OCI-LY7 (cell line): Measurements from ENCODE around the gene UBE2Q1. TPM values are rescaled to one million over a fixed set of nuclear protein-coding genes. Genes with fewer than 3 reads are reported as not detected.

Experiments
- BruUV-seq: library from RNA; stranded (reverse); fragments of 400-500 nt; replicated peaks from 2 replicates; lab custom pipeline; 2021; lab: Mats Ljungman, UMichigan
- CTCF ChIA-PET: fragments of 300-600 bp; sonication (Branson Sonifier 250); formaldehyde crosslinking; loops from one replicate; lab custom pipeline; 2022; ENCODE audit warnings: antibody characterized with exemption; ENCODE audit not compliant: unreplicated experiment; lab: Charles Lee
- POLR2A ChIA-PET: fragments of 300-600 bp; sonication (Branson Sonifier 250); formaldehyde crosslinking; loops from one replicate; lab custom pipeline; 2022; ENCODE audit warnings: antibody characterized with exemption; lab: Charles Lee
- DNase-seq: peaks from one replicate; pipeline ENCODE4 v3.0.0-alpha.2; 2015; ENCODE audit warnings: low spot score
- H2AFZ ChIP-seq: fragments of 200-600 bp; sonication (generic), shearing (Covaris generic); 2 replicates; pipeline ENCODE4 v1.6.1; 2014; ENCODE audit warnings: mild to moderate bottlenecking, antibody characterized with exemption, low read length, moderate library complexity
- H3K27ac ChIP-seq: fragments of 200-600 bp; sonication (generic); 2 replicates; pipeline ENCODE4 v1.5.1; 2014; ENCODE audit warnings: mixed run types, low read depth, mild to moderate bottlenecking, moderate library complexity, low read length, inconsistent platforms; ENCODE audit not compliant: poor library complexity, severe bottlenecking
- H3K36me3 ChIP-seq: fragments of 200-600 bp; sonication (generic); 2 replicates; pipeline ENCODE4 v1.6.1; 2014; ENCODE audit warnings: mild to moderate bottlenecking, antibody characterized with exemption, low read length, moderate library complexity, mixed read lengths; ENCODE audit not compliant: insufficient read depth
- H3K4me1 ChIP-seq: fragments of 200-600 bp; sonication (generic); 2 replicates; pipeline ENCODE4 v1.5.1; 2014; ENCODE audit warnings: mild to moderate bottlenecking, low read length; ENCODE audit not compliant: insufficient read depth, poor library complexity, severe bottlenecking
- H3K4me2 ChIP-seq: fragments of 200-600 bp; sonication (generic); 2 replicates; pipeline ENCODE4 v1.6.1; 2014; ENCODE audit warnings: mild to moderate bottlenecking, low read length
- H3K4me3 ChIP-seq: fragments of 200-600 bp; sonication (generic); 2 replicates; pipeline ENCODE4 v1.5.1; 2014; ENCODE audit warnings: mild to moderate bottlenecking, low read depth, low read length; ENCODE audit not compliant: poor library complexity, severe bottlenecking
- H3K79me2 ChIP-seq: fragments of 200-600 bp; sonication (generic); 2 replicates; pipeline ENCODE4 v1.6.1; 2016; ENCODE audit warnings: low read depth, mild to moderate bottlenecking, low read length, moderate library complexity, mixed read lengths; ENCODE audit not compliant: insufficient read depth
- H3K9me2 ChIP-seq: fragments of 200-600 bp; sonication (generic); 2 replicates; pipeline ENCODE4 v1.6.1; 2016; ENCODE audit warnings: mild to moderate bottlenecking, low read length, mixed read lengths; ENCODE audit not compliant: insufficient read depth
- H3K9me3 ChIP-seq: fragments of 200-600 bp; sonication (generic); 2 replicates; pipeline ENCODE4 v1.6.1; 2014; ENCODE audit warnings: mild to moderate bottlenecking, mixed run types, low read length, mixed read lengths
- H4K20me1 ChIP-seq: fragments of 200-600 bp; sonication (generic); 2 replicates; pipeline ENCODE4 v1.6.1; 2014; ENCODE audit warnings: mild to moderate bottlenecking, antibody characterized with exemption, low read length, moderate library complexity, mixed read lengths; ENCODE audit not compliant: insufficient read depth
- EZH2phosphoT487 ChIP-seq: fragments of 200-600 bp; sonication (generic); IDR thresholded peaks from 2 replicates; pipeline ENCODE4 v1.6.1; 2018; ENCODE audit warnings: low read depth, borderline replicate concordance, mild to moderate bottlenecking, mixed run types, antibody characterized with exemption, low read length, moderate library complexity, mixed read lengths
- intact Hi-C: fragments of 100-400 bp; cut with micrococcal nuclease; formaldehyde crosslinking; loops from one replicate; pipeline ENCODE4 v1.10.0; 2022; ENCODE audit not compliant: unreplicated experiment
- total RNA-seq, 2 experiments: library from RNA; depleted of rRNA in 1 of 2; stranded (reverse); fragments of >200 nt in 1 of 2; shearing (Covaris generic) in 1 of 2; gene quantifications; 2 replicates each; pipeline ENCODE4 v1.2.3, GENCODE V29; 2014 to 2022
- TF ChIP-seq, protein P1 (sequence below): fragments of 200-600 bp; sonication (generic); conservative IDR thresholded peaks from 2 replicates; pipeline ENCODE4 v1.5.1; 2014; ENCODE audit warnings: mild to moderate bottlenecking, antibody characterized with exemption, low read length, moderate library complexity, mixed read lengths

The UBE2Q1 gene
- total RNA-seq, 2 experiments from 2014 or later, result 34.6 to 84.5 TPM

DNA sequence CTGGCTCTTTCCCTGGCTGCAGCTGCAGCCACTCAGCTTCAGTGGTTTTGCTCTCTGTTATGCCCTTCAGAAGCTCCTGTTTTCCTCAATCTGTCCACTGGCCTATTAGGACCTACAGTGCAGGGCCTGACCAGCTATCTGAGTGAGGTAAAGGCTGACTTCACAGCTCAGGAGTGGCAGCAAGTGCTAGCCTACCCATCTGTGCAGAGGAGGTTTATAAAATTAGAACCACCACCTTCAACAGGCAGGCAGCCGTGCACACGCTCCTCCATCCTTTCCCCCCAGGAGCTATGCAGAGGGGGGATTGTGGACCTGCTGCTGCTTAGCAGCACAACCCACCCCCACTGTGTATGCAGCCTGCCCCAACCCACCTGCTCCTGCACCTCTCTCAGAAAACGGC is 41.2 kb upstream of the UBE2Q1 start:
- intact Hi-C loops, result no loop called here
- H4K20me1 ChIP-seq, result peaks cover 11% of the 10 kb centered on the region

DNA sequence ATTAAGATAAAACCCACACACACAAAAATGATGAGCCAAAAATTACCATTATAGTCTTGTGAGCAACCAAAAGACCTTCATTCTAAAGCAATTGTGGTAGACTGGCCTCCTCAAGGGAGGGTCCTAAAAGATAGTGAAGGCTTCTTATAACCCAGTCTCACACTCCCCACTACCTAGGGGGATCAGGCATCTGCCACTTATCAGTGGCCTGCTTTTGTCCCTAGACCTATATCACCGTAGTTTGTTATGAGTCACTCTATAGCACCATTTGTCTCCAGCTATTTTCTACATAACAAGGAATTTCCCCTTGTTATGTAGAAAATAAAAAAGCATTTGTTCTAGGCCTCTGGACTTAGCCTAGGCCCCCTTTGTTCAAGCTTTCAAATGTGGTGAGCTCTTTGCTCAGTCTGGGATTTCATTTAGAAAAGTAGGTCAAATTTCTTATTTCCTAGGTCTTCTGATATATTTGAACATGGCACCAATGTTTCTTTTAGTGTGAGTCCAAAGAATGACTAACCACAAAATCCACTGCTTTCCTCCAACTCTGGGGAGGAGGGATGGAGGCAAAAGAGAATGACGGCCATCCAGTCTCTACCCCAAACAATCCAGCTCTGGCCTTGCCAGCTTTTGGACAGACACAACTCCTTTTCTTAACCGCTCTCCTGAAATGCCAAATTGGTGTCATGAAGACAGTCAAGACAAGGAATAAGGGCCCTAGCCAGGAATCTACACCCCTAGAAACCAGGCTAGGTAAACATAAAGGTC is 40.6 kb upstream of the UBE2Q1 start:
- no peak overlapping the region for H3K27ac ChIP-seq
- H3K9me3 ChIP-seq, result no peaks in the 10 kb centered on the region
- intact Hi-C loops, result no loop called here
- H3K36me3 ChIP-seq, result peaks cover 87% of the 10 kb centered on the region
- no peak overlapping the region for H3K4me3 ChIP-seq
- peaks cover 40% of the 10 kb centered on the region for H3K79me2 ChIP-seq
- peaks cover 8% of the 10 kb centered on the region for H4K20me1 ChIP-seq
- ChIA-PET CTCF (interaction anchor here (0.5 kb wide), 1 partner anchor 41 kb away, joined by 3 read pairs; the partner anchor contains the start of gene UBE2Q1), POLR2A (interaction anchor here (1.1 kb wide), 1 partner anchor 53 kb away, joined by 3 read pairs; no protein-coding TSS in a partner anchor)
- no peaks in the 10 kb centered on the region for H3K9me2 ChIP-seq
- H3K4me1 ChIP-seq, result peaks cover 9% of the 10 kb centered on the region
- no peak overlapping the region for H3K4me2 ChIP-seq
- no peak overlapping the region for H2AFZ ChIP-seq
- BruUV-seq, result no TSS peak
- no peak for TF ChIP-seq EZH2phosphoT487
- TF ChIP-seq, protein P1, sequence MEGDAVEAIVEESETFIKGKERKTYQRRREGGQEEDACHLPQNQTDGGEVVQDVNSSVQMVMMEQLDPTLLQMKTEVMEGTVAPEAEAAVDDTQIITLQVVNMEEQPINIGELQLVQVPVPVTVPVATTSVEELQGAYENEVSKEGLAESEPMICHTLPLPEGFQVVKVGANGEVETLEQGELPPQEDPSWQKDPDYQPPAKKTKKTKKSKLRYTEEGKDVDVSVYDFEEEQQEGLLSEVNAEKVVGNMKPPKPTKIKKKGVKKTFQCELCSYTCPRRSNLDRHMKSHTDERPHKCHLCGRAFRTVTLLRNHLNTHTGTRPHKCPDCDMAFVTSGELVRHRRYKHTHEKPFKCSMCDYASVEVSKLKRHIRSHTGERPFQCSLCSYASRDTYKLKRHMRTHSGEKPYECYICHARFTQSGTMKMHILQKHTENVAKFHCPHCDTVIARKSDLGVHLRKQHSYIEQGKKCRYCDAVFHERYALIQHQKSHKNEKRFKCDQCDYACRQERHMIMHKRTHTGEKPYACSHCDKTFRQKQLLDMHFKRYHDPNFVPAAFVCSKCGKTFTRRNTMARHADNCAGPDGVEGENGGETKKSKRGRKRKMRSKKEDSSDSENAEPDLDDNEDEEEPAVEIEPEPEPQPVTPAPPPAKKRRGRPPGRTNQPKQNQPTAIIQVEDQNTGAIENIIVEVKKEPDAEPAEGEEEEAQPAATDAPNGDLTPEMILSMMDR, result no peak
- no peak for DNase-seq

More for the DNA sequence above, 41.2 kb upstream of the UBE2Q1 start:
- H3K9me2 ChIP-seq, result no peaks in the 10 kb centered on the region
- peaks cover 46% of the 10 kb centered on the region for H3K79me2 ChIP-seq
- ChIA-PET POLR2A (interaction anchor here (1.1 kb wide), 1 partner anchor 53 kb away, joined by 3 read pairs; no protein-coding TSS in a partner anchor), CTCF (no interaction called here)
- no peak for DNase-seq
- BruUV-seq, result no TSS peak
- no peak overlapping the region for H3K4me3 ChIP-seq
- no peak overlapping the region for H3K27ac ChIP-seq
- H3K4me2 ChIP-seq, result no peak overlapping the region
- H3K36me3 ChIP-seq, result peaks cover 81% of the 10 kb centered on the region
- H3K4me1 ChIP-seq, result peaks cover 15% of the 10 kb centered on the region
- H2AFZ ChIP-seq, result no peak overlapping the region
- TF ChIP-seq EZH2phosphoT487, result no peak
- TF ChIP-seq, protein P1, result no peak
- H3K9me3 ChIP-seq, result no peaks in the 10 kb centered on the region

DNA sequence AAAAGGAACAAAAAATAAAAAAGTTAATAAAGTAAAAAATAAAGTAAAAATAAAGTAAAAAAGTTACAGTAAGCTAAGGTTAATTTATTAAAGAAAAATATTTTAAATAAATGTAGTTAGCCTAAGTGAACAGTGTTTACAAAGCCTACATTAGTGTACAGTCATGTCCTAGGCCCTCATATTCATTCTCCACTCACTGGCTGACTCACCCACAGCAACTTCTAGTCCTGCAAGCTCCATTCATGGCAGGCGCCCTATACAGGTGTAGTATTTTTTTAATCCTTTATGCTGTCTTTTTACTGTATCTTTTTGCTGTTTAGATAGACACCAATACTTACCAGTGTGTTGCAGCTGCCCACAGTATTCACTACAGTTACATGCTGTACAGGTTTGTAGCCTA is 37.2 kb upstream of the UBE2Q1 start:
- POLR2A ChIA-PET, result interaction anchor here (0.7 to 1.2 kb wide), 2 partner anchors 10 to 32 kb away, joined by 4 to 5 read pairs; no protein-coding TSS in a partner anchor
- no peak overlapping the region for H3K27ac ChIP-seq
- BruUV-seq, result no TSS peak
- H4K20me1 ChIP-seq, result peaks cover 5% of the 10 kb centered on the region; the same call in 1 of the 2 replicates
- H3K9me3 ChIP-seq, result no peaks in the 10 kb centered on the region
- H3K9me2 ChIP-seq, result no peaks in the 10 kb centered on the region
- H3K4me2 ChIP-seq, result no peak overlapping the region
- H3K4me3 ChIP-seq, result no peak overlapping the region
- TF ChIP-seq, protein P1, result no peak
- no peak for TF ChIP-seq EZH2phosphoT487
- CTCF ChIA-PET, result no interaction called here
- H3K4me1 ChIP-seq, result no peaks in the 10 kb centered on the region
- no peak overlapping the region for H2AFZ ChIP-seq
- no peak for DNase-seq
- intact Hi-C loops, result no loop called here
- H3K36me3 ChIP-seq, result peaks cover 93% of the 10 kb centered on the region
- peaks cover 5% of the 10 kb centered on the region; the same call in 1 of the 2 replicates for H3K79me2 ChIP-seq
